H9 (cell line): Measurements from ENCODE around the gene ESRRA. TPM values are rescaled to one million over a fixed set of nuclear protein-coding genes. Genes with fewer than 3 reads are reported as not detected.

ENCODE experiments used
- DNase-seq: peaks from one replicate; pipeline ENCODE4 v3.0.0-alpha.2; 2017
- H2AFZ ChIP-seq: one replicate; pipeline ENCODE4 v1.6.1; 2013; ENCODE audit warnings: mild to moderate bottlenecking, low read length, control low read depth, moderate library complexity
- H2AK5ac ChIP-seq: 2 replicates; pipeline ENCODE4 v1.6.1; 2013; ENCODE audit warnings: low read length, control low read depth, mixed read lengths; ENCODE audit not compliant: insufficient read length
- H2BK120ac ChIP-seq: one replicate; pipeline ENCODE4 v1.6.1; 2013; ENCODE audit warnings: low read depth, mild to moderate bottlenecking, low read length, control low read depth, inconsistent platforms; ENCODE audit not compliant: poor library complexity, severe bottlenecking
- H2BK12ac ChIP-seq: 2 replicates; pipeline ENCODE4 v1.6.1; 2013; ENCODE audit warnings: low read length, control low read depth, mixed read lengths, low read depth; ENCODE audit not compliant: insufficient read length
- H2BK15ac ChIP-seq: 2 replicates; pipeline ENCODE4 v1.6.1; 2013; ENCODE audit warnings: low read depth, low read length, control low read depth
- H2BK20ac ChIP-seq: one replicate; pipeline ENCODE4 v1.6.1; 2013; ENCODE audit warnings: low read depth, mild to moderate bottlenecking, low read length, control low read depth, inconsistent platforms; ENCODE audit not compliant: poor library complexity, severe bottlenecking
- H2BK5ac ChIP-seq: 2 replicates; pipeline ENCODE4 v1.6.1; 2013; ENCODE audit warnings: low read length, control low read depth, mixed read lengths; ENCODE audit not compliant: insufficient read length
- H3K14ac ChIP-seq: 2 replicates; pipeline ENCODE4 v1.6.1; 2013; ENCODE audit warnings: low read length, control low read depth; ENCODE audit not compliant: insufficient read depth
- H3K18ac ChIP-seq: 2 replicates; pipeline ENCODE4 v1.6.1; 2013; ENCODE audit warnings: low read depth, mild to moderate bottlenecking, mixed read lengths, low read length, control low read depth; ENCODE audit not compliant: insufficient read length
- H3K23ac ChIP-seq: 2 replicates; pipeline ENCODE4 v1.6.1; 2013; ENCODE audit warnings: low read length, control low read depth, mixed read lengths, low read depth; ENCODE audit not compliant: insufficient read length
- H3K23me2 ChIP-seq: 2 replicates; pipeline ENCODE4 v1.6.1; 2013; ENCODE audit warnings: low read depth, mild to moderate bottlenecking, mixed read lengths, low read length, control low read depth; ENCODE audit not compliant: insufficient read length, poor library complexity, severe bottlenecking
- H3K27ac ChIP-seq: 2 replicates; pipeline ENCODE4 v1.5.1; 2013; ENCODE audit warnings: low read length, control low read depth, mixed read lengths, low read depth; ENCODE audit not compliant: insufficient read length
- H3K27me3 ChIP-seq: 2 replicates; pipeline ENCODE4 v1.6.1; 2013; ENCODE audit warnings: low read length, control low read depth, inconsistent platforms; ENCODE audit not compliant: insufficient read depth
- H3K4ac ChIP-seq: 2 replicates; pipeline ENCODE4 v1.6.1; 2013; ENCODE audit warnings: low read depth, mild to moderate bottlenecking, control low read depth, inconsistent platforms, low read length, moderate library complexity
- H3K4me1 ChIP-seq: 2 replicates; pipeline ENCODE4 v1.6.1; 2013; ENCODE audit warnings: low read length, control low read depth, inconsistent platforms; ENCODE audit not compliant: insufficient read depth
- H3K4me2 ChIP-seq: 2 replicates; pipeline ENCODE4 v1.6.1; 2013; ENCODE audit warnings: low read length, control low read depth, mixed read lengths; ENCODE audit not compliant: insufficient read length, insufficient read depth
- H3K56ac ChIP-seq: 2 replicates; pipeline ENCODE4 v1.6.1; 2013; ENCODE audit warnings: low read depth, mild to moderate bottlenecking, mixed read lengths, low read length, control low read depth; ENCODE audit not compliant: insufficient read length
- H3K79me1 ChIP-seq: 2 replicates; pipeline ENCODE4 v1.6.1; 2013; ENCODE audit warnings: low read depth, mild to moderate bottlenecking, moderate library complexity, low read length, control low read depth, inconsistent platforms; ENCODE audit not compliant: insufficient read depth, poor library complexity, severe bottlenecking
- H3K79me2 ChIP-seq: 2 replicates; pipeline ENCODE4 v1.6.1; 2013; ENCODE audit warnings: low read length, control low read depth, inconsistent platforms; ENCODE audit not compliant: insufficient read depth
- H3K9ac ChIP-seq: 2 replicates; pipeline ENCODE4 v1.6.1; 2013; ENCODE audit warnings: low read length, control low read depth, mixed read lengths; ENCODE audit not compliant: insufficient read length; ENCODE audit errors: extremely low read depth
- H3K9me3 ChIP-seq: one replicate; pipeline ENCODE4 v1.6.1; 2013; ENCODE audit warnings: low read depth, low read length, inconsistent platforms; ENCODE audit not compliant: control insufficient read depth
- H3T11ph ChIP-seq: one replicate; pipeline ENCODE4 v1.6.1; 2013; ENCODE audit warnings: mild to moderate bottlenecking, low read length, control low read depth, inconsistent platforms
- H4K20me1 ChIP-seq: one replicate; pipeline ENCODE4 v1.6.1; 2013; ENCODE audit not compliant: control insufficient read depth, insufficient read length, insufficient read depth
- H4K5ac ChIP-seq: 2 replicates; pipeline ENCODE4 v1.6.1; 2013; ENCODE audit warnings: low read depth, mild to moderate bottlenecking, mixed read lengths, low read length, control low read depth; ENCODE audit not compliant: insufficient read length
- H4K8ac ChIP-seq: replicated peaks from 2 replicates; pipeline ENCODE4 v1.6.1; 2013; ENCODE audit warnings: low read length, control low read depth, mixed read lengths, low read depth; ENCODE audit not compliant: insufficient read length
- H4K91ac ChIP-seq: 2 replicates; pipeline ENCODE4 v1.6.1; 2013; ENCODE audit warnings: low read depth, mild to moderate bottlenecking, moderate library complexity, mixed read lengths, low read length, control low read depth; ENCODE audit not compliant: insufficient read length
- H3K27ac Mint-ChIP-seq, 3 experiments: 2 replicates in 2 of 3; 3 replicates in 1 of 3; pipeline ENCODE4 v1.8.0; 2020 to 2021; ENCODE audit warnings: mixed read lengths in 3 of 3, mild to moderate bottlenecking in 1 of 3, moderate library complexity in 1 of 3
- H3K27me3 Mint-ChIP-seq: 2 replicates; pipeline ENCODE4 v1.8.0; 2021; ENCODE audit warnings: low read depth, mild to moderate bottlenecking, moderate library complexity, mixed read lengths
- H3K36me3 Mint-ChIP-seq, 3 experiments: 2 replicates in 2 of 3; 3 replicates in 1 of 3; pipeline ENCODE4 v1.8.0; 2020 to 2021; ENCODE audit warnings: low read depth in 3 of 3, mixed read lengths in 3 of 3; ENCODE audit not compliant: insufficient read depth in 1 of 3
- H3K4me1 Mint-ChIP-seq, 2 experiments: 2 replicates each; pipeline ENCODE4 v1.8.0; 2020; ENCODE audit warnings: mixed read lengths in 2 of 2
- H3K4me3 Mint-ChIP-seq, 2 experiments: 2 replicates in 1 of 2; 3 replicates in 1 of 2; pipeline ENCODE4 v1.8.0; 2020 to 2021; ENCODE audit warnings: mild to moderate bottlenecking in 2 of 2, mixed read lengths in 2 of 2, moderate library complexity in 1 of 2
- H3K9me3 Mint-ChIP-seq, 2 experiments: 2 replicates in 1 of 2; 3 replicates in 1 of 2; pipeline ENCODE4 v1.8.0; 2020; ENCODE audit warnings: mild to moderate bottlenecking in 2 of 2, mixed read lengths in 2 of 2, moderate library complexity in 1 of 2
- WGBS: extraction: QIAGEN DNeasy Blood & Tissue Kit; methylation state at CpG from one replicate; pipeline ENCODE4 v1.1.7; 2013; ENCODE audit warnings: missing lambda C conversion rate, low lambda C conversion rate, mixed read lengths; ENCODE audit not compliant: insufficient read length; ENCODE audit errors: extremely low coverage; 5-methylcytosine and 5-hydroxymethylcytosine counted together
- total RNA-seq: library from RNA; stranded (reverse); gene quantifications from 2 replicates; pipeline ENCODE4 v1.2.1, GENCODE V29; 2021
- TF ChIP-seq, protein P1 (sequence below): fragments of 200-600 bp; sonication (generic); conservative IDR thresholded peaks from 3 replicates; pipeline ENCODE4 v1.8.0; 2021; ENCODE audit warnings: antibody characterized with exemption, mild to moderate bottlenecking

The ESRRA gene
- total RNA-seq, 1 experiment from 2014 or later = 42.3 TPM

DNA sequence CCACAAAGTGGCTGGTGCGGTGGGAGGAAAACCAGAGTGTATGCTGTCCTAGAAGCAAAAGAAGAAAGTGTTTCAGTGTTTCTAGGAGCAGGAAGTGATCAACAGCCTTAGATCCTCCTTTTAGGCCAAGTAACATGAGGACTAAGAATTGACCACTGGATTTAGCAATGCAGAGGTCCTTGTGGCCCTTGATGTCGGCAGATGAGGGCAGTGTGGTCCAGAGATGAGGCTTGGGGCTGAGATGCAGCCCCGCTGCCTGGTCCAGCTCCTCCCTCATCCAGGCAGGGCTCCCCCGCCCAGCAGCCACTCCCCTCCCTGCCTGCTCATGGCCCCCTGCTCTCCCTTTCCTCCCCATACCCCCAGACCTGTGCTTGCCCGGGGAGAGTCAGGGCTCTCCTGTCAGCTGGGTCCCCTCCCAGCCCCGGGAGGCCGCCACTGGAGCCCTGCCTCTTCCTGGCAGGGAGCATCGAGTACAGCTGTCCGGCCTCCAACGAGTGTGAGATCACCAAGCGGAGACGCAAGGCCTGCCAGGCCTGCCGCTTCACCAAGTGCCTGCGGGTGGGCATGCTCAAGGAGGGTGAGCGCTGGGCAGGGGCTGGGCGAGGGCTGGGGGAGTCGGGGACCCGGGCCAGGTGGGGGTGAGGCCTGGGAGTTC is 8.3 kb downstream of the ESRRA start:
- Histone ChIP-seq H2BK12ac (no peak overlapping the region), H4K20me1 (no peaks in the 10 kb centered on the region), H4K91ac (no peak overlapping the region), H2BK20ac (no peak overlapping the region), H3K79me2 (peaks cover 4% of the 10 kb centered on the region; the same call in 1 of the 2 replicates), H3K18ac (no peak overlapping the region), H4K5ac (no peak overlapping the region), H3K4me2 (no peak overlapping the region), H3K79me1 (no peaks in the 10 kb centered on the region), H2BK120ac (no peak overlapping the region), H2AFZ (no peak overlapping the region), H3K9ac (no peak overlapping the region), H3K27ac (no peak overlapping the region), H3K14ac (no peak overlapping the region), H3T11ph (no peak overlapping the region), H3K4me1 (no peaks in the 10 kb centered on the region), H3K4ac (no peak overlapping the region), H3K23me2 (peaks cover 3% of the 10 kb centered on the region), H2BK15ac (no peak overlapping the region), H3K56ac (no peak overlapping the region), H3K23ac (no peak overlapping the region), H2AK5ac (no peak overlapping the region), H4K8ac (no peak overlapping the region), H2BK5ac (no peak overlapping the region), H3K27me3 (no peaks in the 10 kb centered on the region), H3K9me3 (no peaks in the 10 kb centered on the region)
- peaks cover 18 to 41% (median 20%) of the 10 kb centered on the region in 3 experiments; a peak in 6 of 7 replicates for H3K36me3 Mint-ChIP-seq
- TF ChIP-seq, protein P1, sequence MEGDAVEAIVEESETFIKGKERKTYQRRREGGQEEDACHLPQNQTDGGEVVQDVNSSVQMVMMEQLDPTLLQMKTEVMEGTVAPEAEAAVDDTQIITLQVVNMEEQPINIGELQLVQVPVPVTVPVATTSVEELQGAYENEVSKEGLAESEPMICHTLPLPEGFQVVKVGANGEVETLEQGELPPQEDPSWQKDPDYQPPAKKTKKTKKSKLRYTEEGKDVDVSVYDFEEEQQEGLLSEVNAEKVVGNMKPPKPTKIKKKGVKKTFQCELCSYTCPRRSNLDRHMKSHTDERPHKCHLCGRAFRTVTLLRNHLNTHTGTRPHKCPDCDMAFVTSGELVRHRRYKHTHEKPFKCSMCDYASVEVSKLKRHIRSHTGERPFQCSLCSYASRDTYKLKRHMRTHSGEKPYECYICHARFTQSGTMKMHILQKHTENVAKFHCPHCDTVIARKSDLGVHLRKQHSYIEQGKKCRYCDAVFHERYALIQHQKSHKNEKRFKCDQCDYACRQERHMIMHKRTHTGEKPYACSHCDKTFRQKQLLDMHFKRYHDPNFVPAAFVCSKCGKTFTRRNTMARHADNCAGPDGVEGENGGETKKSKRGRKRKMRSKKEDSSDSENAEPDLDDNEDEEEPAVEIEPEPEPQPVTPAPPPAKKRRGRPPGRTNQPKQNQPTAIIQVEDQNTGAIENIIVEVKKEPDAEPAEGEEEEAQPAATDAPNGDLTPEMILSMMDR = no peak
- DNase-seq = no peak
- no peaks in the 10 kb centered on the region for H3K27me3 Mint-ChIP-seq
- H3K27ac Mint-ChIP-seq = peak overlapping the region in 1 of 3 experiments; percentile 24; a peak in 2 of 7 replicates
- no peak overlapping the region for H3K4me3 Mint-ChIP-seq
- no CpG with 5 or more reads among the region's 18 CpGs for WGBS
- H3K9me3 Mint-ChIP-seq = no peaks in the 10 kb centered on the region
- H3K4me1 Mint-ChIP-seq = peaks cover 7 to 8% of the 10 kb centered on the region in 2 experiments
